Stomach (tissue), 19 donors: ENCODE results near the gene RRAD. TPM values are rescaled to one million over a fixed set of nuclear protein-coding genes. Genes with fewer than 3 reads are reported as not detected.
A peak's percentile ranks its signal among the peaks of the same experiment; 100 is the strongest.
"Not testable (repeated sequence)": the region's sequence is repeated elsewhere in the genome, so short reads cannot be mapped to it uniquely, and the experiment has no call there.

Source experiments
- DNase-seq, 2 donors: peaks; one replicate each; pipeline versions ENCODE4 v3.0.0 to v3.0.0-alpha.2; 2013 to 2019
- H3K27ac ChIP-seq, 5 donors: fragments of 200-600 bp in 4 of 5; sonication (generic) in 4 of 5; one replicate each; pipeline ENCODE4 v1.5.1; 2013 to 2019; ENCODE audit warnings: mild to moderate bottlenecking in 1 of 5, moderate library complexity in 1 of 5
- H3K27me3 ChIP-seq, 3 donors: fragments of 200-600 bp; sonication (generic); one replicate each; pipeline ENCODE4 v1.5.1; 2017 to 2019; ENCODE audit warnings: mixed run types in 1 of 3
- H3K36me3 ChIP-seq, 4 donors: fragments of 200-600 bp; sonication (generic); 1 replicate in 3 of 4; 2 replicates in 1 of 4; pipeline ENCODE4 v1.5.1; 2016 to 2019
- H3K4me1 ChIP-seq, 4 donors: fragments of 200-600 bp; sonication (generic); one replicate each; pipeline ENCODE4 v1.5.1; 2016 to 2019
- H3K4me3 ChIP-seq, 4 donors: fragments of 200-600 bp; sonication (generic) in 3 of 4; one replicate each; pipeline ENCODE4 v1.5.1; 2016 to 2019; ENCODE audit warnings: mild to moderate bottlenecking in 1 of 4
- H3K9me3 ChIP-seq, 4 donors: fragments of 200-600 bp; sonication (generic); one replicate each; pipeline ENCODE4 v1.5.1; 2016 to 2019
- EP300 ChIP-seq: sonication (generic); formaldehyde crosslinking; IDR thresholded peaks from one replicate; pipeline ENCODE4 v1.6.1; 2017; ENCODE audit warnings: antibody characterized with exemption
- POLR2A ChIP-seq, 4 donors: fragments of 450-650 bp; IDR thresholded peaks; one replicate each; pipeline ENCODE4 v1.6.1; 2016; ENCODE audit warnings: antibody characterized with exemption in 4 of 4, control low read depth in 2 of 4, mild to moderate bottlenecking in 1 of 4, moderate library complexity in 1 of 4
- POLR2AphosphoS5 ChIP-seq, 3 donors: sonication (generic); formaldehyde crosslinking; IDR thresholded peaks; one replicate each; pipeline ENCODE4 v1.6.1; 2016; ENCODE audit warnings: antibody characterized with exemption in 3 of 3
- WGBS, 5 donors: extraction: QIAGEN DNeasy Blood & Tissue Kit in 3 of 5; methylation state at CpG; one replicate each; pipeline versions ENCODE4 v1.1.5 to v1.1.7; 2013 to 2018; 5-methylcytosine and 5-hydroxymethylcytosine counted together
- intact Hi-C: fragments of 100-400 bp; cut with DNase I; formaldehyde crosslinking; loops from one replicate; pipeline ENCODE4 v1.15.1; 2023; ENCODE audit warnings: low total_unique reads
- long read RNA-seq, 10 donors: transcript quantifications; one replicate each; lab custom pipeline, GENCODE V29; 2026
- polyA plus RNA-seq, 3 donors: library from polyadenylated mRNA; stranded (reverse); fragments of 200-250 nt; gene quantifications; one replicate each; pipeline ENCODE4 v1.2.3, GENCODE V29; 2013
- total RNA-seq, 5 donors: library from RNA; depleted of rRNA; stranded (reverse); fragments of >200 nt; gene quantifications; one replicate each; pipeline versions ENCODE4 v1.1.0 to v1.2.3, GENCODE V29; 2014 to 2016
- TF ChIP-seq, protein P1 (sequence below), 7 experiments: fragments of 450-650 bp in 4 of 7; fragments of 200-600 bp in 3 of 7; sonication (generic) in 3 of 7; IDR thresholded peaks; one replicate each; pipeline ENCODE4 v1.5.1; 2016 to 2019; ENCODE audit warnings: antibody characterized with exemption in 7 of 7, control low read depth in 2 of 7, mild to moderate bottlenecking in 1 of 7
- donor health status: healthy with polysubstance abuse.
- donor health status: Bipolar disorder and iron deficiency.
- donor health status: healthy.

RRAD gene
- total RNA-seq, result 10 to 100 TPM in 2 of 5 donors, 1 to 10 TPM in 3; 1.0 to 39.7 (median 3.6) TPM
- polyA plus RNA-seq, result 10 to 100 TPM in 1 of 3 donors, 1 to 10 TPM in 2; 2.9 to 37.8 (median 3.4) TPM
- long read RNA-seq, donor 1, partial matches to known transcripts, result 0 of 1 reads
- long read RNA-seq, donor 1, other reads (novel, unspliced or antisense), result 0 of 1 reads
- long read RNA-seq, donor 2, result 0 reads
- long read RNA-seq, donor 3, result 0 reads
- long read RNA-seq, donor 4, result 0 reads
- long read RNA-seq, donor 5, transcript RRAD-201 (5 exons, 1,569 nt), result major isoform, 6 of 7 reads
- long read RNA-seq, donor 5, partial matches to known transcripts, result 0 of 7 reads
- long read RNA-seq, donor 5, other reads (novel, unspliced or antisense), result 0 of 7 reads
- long read RNA-seq, donor 6, partial matches to known transcripts, result 0 of 3 reads
- long read RNA-seq, donor 6, other reads (novel, unspliced or antisense), result 0 of 3 reads
- long read RNA-seq, donor 7, partial matches to known transcripts, result 0 of 2 reads
- long read RNA-seq, donor 7, other reads (novel, unspliced or antisense), result 0 of 2 reads
- long read RNA-seq, donor 8, partial matches to known transcripts, result 0 of 1 reads
- long read RNA-seq, donor 8, other reads (novel, unspliced or antisense), result 0 of 1 reads
- long read RNA-seq, donor 9, result 0 reads
- long read RNA-seq, donor 10, result 0 reads

DNA sequence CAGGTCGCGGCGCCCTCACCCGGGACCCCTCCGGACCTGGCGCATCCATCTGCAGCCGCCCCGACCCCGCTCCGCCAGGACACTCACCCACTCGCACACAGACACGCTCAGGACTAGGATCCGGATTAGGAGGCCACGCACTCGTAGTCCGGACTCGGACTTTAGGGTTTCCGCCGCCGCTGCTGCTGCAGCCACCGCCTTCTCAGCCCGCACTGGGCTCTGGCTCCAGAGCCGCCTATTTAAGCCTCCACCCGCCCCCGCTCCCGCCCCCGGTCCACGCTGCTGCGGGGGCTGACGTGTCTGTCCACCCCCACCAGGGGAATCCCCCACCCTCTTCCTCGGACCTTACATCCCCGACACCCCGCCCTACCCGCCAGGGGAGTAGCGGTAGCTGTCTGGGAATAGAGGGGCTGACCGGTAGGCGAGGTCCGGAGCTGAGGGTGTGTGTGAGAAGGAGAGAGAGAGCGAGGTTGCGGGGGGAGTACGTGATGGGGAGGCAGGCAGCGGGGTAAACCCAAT, at the start of gene RRAD:
RRAD (minus strand) TSS at position 214 of the 519 bp plus-strand sequence. CDS start 356 bp downstream, outside the sequence.
- H3K4me3 ChIP-seq, result peak within 1 kb of the TSS; percentile 56 to 62 (median 60)
- peaks cover 13 to 76% (median 40%) of the 10 kb centered on the region in 4 donors for H3K4me1 ChIP-seq
- intact Hi-C loops, result no loop called here
- peaks cover 0 to 8% (median 0%) of the 10 kb centered on the region in 4 donors for H3K36me3 ChIP-seq
- peak within 1 kb of the TSS; percentile 4 to 84 (median 79) for H3K27ac ChIP-seq
- WGBS, 5 donors, result 2 to 7% (median 5%) methylated on average over 18 to 42 of the region's 42 CpGs
- no peaks in the 10 kb centered on the region for H3K9me3 ChIP-seq
- no peak for TF ChIP-seq POLR2A (IDR thresholded peaks at IDR 0.05)
- peak in 2 of 3 donors; percentile 29 to 65 for TF ChIP-seq POLR2AphosphoS5 (IDR thresholded peaks at IDR 0.05)
- peak in 1 of 2 donors; percentile 65 for DNase-seq
- H3K27me3 ChIP-seq, result peaks cover 0 to 52% (median 24%) of the 10 kb centered on the region in 3 donors

GRCh38 chr16:66974932-66975246, 49.6 kb upstream of the RRAD start:
- WGBS, 5 donors, result 63 to 72% (median 65%) methylated on average over 9 to 11 of the region's 11 CpGs
- H3K4me3 ChIP-seq, DNase-seq, H3K9me3 ChIP-seq, H3K27ac ChIP-seq, H3K36me3 ChIP-seq: not testable (repeated sequence)
- H3K4me1 ChIP-seq, result peaks cover 0 to 17% (median 8%) of the 10 kb centered on the region in 4 donors
- peaks cover 0 to 24% (median 0%) of the 10 kb centered on the region in 3 donors for H3K27me3 ChIP-seq
- intact Hi-C loops, result loop anchor here (5.0 kb wide), 1 partner anchor 177 kb away; the partner anchor contains the start of gene B3GNT9

DNA sequence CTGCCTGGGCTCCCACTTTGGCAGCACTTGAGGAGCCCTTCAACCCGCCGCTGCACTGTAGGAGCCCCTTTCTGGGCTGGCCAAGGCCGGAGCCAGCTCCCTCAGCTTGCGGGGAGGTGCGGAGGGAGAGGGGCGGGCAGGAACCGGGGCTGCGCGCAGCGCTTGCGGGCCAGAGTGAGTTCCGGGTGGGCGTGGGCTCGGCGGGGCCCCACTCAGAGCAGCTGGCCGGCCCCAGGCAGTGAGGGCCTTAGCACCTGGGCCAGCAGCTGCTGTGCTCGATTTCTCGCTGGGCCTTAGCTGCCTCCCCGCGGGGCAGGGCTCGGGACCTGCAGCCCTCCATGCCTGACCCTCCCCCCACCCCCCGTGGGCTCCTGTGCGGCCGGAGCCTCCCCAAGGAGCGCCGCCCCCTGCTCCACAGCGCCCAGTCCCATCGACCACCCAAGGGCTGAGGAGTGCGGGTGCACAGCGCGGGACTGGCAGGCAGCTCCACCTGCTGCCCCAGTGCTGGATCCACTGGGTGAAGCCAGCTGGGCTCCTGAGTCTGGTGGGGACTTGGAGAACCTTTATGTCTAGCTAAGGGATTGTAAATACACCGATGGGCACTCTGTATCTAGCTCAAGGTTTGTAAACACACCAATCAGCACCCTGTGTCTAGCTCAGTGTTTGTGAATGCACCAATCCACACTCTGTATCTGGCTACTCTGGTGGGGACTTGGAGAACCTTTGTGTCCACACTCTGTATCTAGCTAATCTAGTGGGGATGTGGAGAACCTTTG, 49.0 kb upstream of the RRAD start:
- H3K4me3 ChIP-seq, H3K9me3 ChIP-seq, H3K27ac ChIP-seq, DNase-seq, intact Hi-C loops, H3K36me3 ChIP-seq: not testable (repeated sequence)
- Histone ChIP-seq H3K27me3 (peaks cover 0 to 24% (median 0%) of the 10 kb centered on the region in 3 donors), H3K4me1 (peaks cover 0 to 16% (median 7%) of the 10 kb centered on the region in 4 donors)
- 81 to 91% (median 91%) methylated on average over 9 to 32 of the region's 32 CpGs for WGBS, 5 donors

DNA sequence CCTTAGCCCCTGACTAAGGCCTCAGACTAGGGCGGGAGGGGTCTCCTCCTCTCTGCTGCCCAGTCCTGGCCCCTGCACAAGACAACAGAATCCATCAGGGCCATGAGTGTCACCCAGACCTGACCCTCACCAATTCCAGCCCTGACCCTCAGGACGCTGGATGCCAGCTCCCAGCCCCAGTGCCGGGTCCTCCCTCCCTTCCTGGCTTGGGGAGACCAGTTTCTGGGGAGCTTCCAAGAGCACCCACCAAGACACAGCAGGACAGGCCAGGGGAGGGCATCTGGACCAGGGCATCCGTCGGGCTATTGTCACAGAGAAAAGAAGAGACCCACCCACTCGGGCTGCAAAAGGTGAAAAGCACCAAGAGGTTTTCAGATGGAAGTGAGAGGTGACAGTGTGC, 48.4 kb upstream of the RRAD start:
- Histone ChIP-seq H3K27ac (no peak overlapping the region), H3K4me1 (peaks cover 0 to 10% (median 4%) of the 10 kb centered on the region in 4 donors), H3K9me3 (no peaks in the 10 kb centered on the region), H3K27me3 (peaks cover 0 to 24% (median 0%) of the 10 kb centered on the region in 3 donors), H3K36me3 (no peaks in the 10 kb centered on the region), H3K4me3 (no peak overlapping the region)
- intact Hi-C loops, result no loop called here
- TF ChIP-seq POLR2AphosphoS5 (IDR thresholded peaks at IDR 0.05) (no peak), POLR2A (IDR thresholded peaks at IDR 0.05) (no peak), EP300 (no peak)
- TF ChIP-seq, protein P1, sequence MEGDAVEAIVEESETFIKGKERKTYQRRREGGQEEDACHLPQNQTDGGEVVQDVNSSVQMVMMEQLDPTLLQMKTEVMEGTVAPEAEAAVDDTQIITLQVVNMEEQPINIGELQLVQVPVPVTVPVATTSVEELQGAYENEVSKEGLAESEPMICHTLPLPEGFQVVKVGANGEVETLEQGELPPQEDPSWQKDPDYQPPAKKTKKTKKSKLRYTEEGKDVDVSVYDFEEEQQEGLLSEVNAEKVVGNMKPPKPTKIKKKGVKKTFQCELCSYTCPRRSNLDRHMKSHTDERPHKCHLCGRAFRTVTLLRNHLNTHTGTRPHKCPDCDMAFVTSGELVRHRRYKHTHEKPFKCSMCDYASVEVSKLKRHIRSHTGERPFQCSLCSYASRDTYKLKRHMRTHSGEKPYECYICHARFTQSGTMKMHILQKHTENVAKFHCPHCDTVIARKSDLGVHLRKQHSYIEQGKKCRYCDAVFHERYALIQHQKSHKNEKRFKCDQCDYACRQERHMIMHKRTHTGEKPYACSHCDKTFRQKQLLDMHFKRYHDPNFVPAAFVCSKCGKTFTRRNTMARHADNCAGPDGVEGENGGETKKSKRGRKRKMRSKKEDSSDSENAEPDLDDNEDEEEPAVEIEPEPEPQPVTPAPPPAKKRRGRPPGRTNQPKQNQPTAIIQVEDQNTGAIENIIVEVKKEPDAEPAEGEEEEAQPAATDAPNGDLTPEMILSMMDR (IDR thresholded peaks at IDR 0.05), result no peak
- 71 to 94% (median 91%) methylated on average over 1 to 6 of the region's 6 CpGs for WGBS, 5 donors
- DNase-seq, result no peak

GRCh38 chr16:66972983-66973382, 47.6 kb upstream of the RRAD start:
- DNase-seq, result no peak
- intact Hi-C loops, result no loop called here

More at GRCh38 chr16:66972983-66973382, 47.6 kb upstream of the RRAD start:
- no peak overlapping the region for H3K27ac ChIP-seq
- peaks cover 0 to 24% (median 0%) of the 10 kb centered on the region in 3 donors for H3K27me3 ChIP-seq
- H3K4me3 ChIP-seq, result no peak overlapping the region
- TF ChIP-seq POLR2AphosphoS5 (IDR thresholded peaks at IDR 0.05) (no peak), EP300 (no peak), POLR2A (IDR thresholded peaks at IDR 0.05) (no peak)
- TF ChIP-seq, protein P1 (IDR thresholded peaks at IDR 0.05), result no peak
- 69 to 78% (median 77%) methylated on average over 9 of the region's 9 CpGs for WGBS, 5 donors
- no peaks in the 10 kb centered on the region for H3K36me3 ChIP-seq
- peaks cover 0 to 8% (median 3%) of the 10 kb centered on the region in 4 donors for H3K4me1 ChIP-seq
- H3K9me3 ChIP-seq, result no peaks in the 10 kb centered on the region
